Measurements from ENCODE around the gene MCF2L2.
"Not testable (repeated sequence)": the region's sequence is repeated elsewhere in the genome, so short reads cannot be mapped to it uniquely, and the experiment has no call there.

The MCF2L2 gene

DNA sequence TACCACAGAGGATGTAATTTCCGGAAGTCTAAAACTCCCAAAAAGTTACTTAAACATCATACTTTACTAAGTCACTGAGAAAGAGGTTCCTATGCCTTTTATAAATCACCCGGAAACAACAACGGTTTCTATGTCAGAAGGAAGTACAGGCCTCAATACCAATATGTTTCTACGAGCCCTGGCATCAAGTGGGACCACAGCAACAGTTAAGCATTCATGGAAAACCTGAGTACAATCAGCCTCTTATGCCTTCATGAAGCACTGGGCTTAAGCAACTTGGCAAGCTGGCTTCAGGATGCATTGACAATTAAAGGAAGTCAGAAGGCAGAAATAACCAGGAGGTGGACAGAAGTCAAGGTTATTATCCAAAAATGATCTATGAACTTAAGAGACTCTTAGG lies 194.5 kb downstream of the MCF2L2 start:
- DNase-seq (ENCODE audit: low spot score), result no peak

DNA sequence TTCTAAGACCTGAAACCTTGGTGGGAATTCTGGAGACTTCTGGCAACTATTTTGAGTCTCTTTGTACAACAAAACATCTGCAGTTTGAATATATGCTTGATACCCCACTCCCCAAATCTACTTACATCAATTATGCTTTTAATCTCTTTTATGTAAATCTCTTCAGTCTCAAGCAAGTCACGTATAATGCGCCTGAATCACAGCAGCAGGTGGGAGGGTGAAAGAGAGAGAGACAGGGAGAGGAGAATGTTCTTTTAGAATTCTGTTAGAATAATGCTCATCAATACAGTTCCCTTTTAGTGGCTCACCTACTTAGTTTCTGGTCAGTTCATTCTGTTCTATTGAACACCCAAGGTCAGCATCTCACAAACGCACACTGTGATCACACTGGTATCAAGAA lies 197.6 kb downstream of the MCF2L2 start:
- no peak for DNase-seq (ENCODE audit: low spot score)

DNA sequence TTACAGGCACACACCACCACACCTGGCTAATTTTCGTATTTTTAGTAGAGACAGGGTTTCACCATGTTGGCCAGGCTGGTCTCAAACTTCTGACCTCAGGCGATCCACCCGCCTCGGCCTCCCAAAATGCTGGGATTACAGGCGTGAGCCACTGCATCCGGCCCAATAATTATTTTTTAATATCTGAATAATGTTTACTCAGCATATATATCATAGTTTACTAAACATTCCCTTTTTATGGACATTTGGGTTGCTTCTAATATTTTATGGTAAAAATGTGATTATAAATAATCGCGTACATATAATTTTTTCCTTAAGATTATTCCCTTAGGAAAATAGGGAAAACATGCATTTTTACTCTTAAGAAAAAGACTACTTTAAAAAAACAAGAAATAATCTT lies 198.2 kb downstream of the MCF2L2 start:
- not testable (repeated sequence) for DNase-seq (ENCODE audit: low spot score)

DNA sequence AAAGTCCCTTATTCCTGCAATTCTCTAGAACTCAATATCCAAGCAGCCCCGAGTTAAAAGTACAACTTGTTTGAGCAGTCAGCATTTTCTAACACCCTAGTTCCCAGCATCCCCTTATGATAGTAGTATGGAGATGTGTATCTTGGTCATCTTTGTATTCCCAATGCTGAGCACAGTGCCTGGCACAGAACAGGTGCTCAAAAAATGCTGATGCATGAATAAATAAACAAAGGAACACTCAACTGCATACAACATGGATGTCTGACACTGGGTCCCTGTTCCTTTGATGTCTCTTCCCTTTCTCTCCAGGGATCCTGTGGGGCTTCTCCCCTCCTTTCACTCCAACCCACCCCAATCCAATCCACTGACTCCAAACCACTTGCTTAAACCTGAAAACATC lies 199.2 kb downstream of the MCF2L2 start:
- no peak for DNase-seq (ENCODE audit: low spot score)

DNA sequence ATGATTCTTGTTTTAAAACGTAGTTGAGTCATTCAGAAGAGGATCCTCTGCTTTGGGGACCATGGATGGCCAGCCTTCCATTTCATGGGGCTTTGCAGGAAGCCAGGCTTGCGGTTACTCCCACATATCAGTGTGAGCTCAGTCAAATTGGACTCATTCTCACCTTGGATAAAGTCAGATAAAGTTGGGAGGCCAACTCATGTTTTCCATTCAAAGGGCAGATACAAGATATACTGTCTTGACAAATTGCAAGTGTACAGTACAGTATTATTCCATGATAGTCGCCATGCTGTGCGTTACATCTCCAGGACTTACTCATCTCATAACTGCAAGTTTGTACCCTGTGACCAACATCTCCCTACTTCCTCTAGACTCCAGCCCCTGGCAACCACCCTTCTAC lies 200.8 kb downstream of the MCF2L2 start:
- no peak for DNase-seq (ENCODE audit: low spot score)

DNA sequence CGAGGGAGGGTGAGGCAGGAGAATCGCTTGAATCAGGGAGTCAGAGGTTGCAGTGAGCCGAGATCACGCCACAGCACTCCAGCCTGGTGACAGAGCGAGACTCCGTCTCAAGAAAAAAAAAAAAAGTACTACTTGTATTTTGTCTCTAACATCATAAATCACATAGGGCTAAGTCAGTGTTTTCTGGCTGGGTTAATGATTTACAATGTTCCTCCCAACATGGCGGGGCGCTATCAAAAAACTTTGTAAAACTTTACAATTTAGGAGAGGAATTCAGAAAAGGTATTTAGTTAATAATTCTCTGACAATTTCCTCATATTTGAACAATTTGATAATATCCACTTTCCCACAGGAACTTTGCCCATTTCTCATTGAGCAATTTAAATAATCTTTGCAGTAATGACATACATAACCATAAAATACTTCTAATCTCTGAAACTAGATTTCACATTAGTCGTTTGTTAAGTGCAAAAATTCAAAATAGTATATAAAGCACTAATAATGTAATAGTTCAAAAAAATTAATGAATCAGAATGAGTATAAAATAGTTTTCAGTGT lies 202.0 kb downstream of the MCF2L2 start:
- no peak for DNase-seq (ENCODE audit: low spot score)

DNA sequence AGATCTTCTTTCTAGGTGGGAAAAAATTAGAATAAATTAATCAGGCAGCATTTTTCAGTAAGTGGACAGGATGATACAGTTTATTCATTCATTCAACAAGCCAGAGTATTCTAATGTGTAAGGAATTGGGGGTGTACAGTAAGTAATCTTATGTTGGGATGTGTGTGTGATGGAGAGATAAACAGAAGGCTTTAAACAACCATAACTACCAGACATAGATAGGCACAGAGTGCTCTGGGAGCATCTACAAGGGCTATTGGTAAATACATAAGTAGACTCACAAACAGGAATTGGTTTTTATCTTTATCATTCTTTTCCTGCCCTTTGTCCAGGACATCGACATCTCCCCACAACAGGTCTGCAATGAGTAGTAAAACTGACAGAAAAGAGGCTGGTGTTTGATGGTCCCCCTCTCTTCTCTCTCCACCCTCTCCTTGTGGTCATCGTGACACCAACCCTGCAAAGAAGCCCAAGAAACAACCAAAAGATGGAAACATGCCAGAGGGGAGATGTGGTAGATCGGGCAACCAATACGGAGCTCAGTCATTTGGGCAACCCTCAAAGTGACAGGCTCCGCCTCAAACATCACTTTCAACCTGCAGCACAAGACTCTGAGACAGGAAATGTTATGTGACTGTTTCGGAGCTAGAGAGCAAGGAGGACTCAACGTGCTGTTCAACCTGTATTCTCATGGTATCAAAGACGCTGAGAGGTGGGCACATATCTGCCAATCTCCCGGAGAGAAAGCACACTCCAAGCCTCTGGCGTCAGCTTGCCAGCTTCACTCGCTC lies 204.0 kb downstream of the MCF2L2 start:
- DNase-seq (ENCODE audit: low spot score), result no peak

DNA sequence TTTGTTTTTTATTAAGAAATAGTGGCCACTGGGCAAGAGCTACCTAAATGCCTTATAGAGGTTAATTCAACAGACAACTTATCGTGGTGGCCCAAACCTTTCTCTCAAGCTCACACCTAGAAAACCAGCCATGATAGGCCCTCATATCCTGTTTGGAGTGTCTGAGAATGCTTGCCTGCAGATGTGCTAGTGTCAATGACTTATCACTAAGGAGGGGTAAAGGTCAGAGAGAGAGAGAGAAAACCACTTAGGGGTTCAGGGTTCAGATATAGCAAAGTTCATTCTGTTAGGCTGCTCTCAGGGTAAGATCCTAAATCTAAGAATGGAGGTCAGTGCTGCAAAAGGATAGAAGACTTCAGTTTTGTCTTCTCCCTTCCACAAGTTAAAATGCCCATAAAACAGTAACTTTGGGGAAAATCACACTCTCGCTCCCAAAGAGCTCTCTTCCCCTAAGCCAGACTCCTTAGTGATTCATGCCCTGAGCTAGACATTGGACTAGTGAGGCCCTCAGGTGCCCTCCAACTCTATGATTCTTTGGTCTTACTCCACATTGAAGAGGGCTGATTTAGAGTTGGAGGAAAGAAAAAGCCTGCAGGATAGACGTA lies 205.7 kb downstream of the MCF2L2 start:
- DNase-seq (ENCODE audit: low spot score), result no peak

DNA sequence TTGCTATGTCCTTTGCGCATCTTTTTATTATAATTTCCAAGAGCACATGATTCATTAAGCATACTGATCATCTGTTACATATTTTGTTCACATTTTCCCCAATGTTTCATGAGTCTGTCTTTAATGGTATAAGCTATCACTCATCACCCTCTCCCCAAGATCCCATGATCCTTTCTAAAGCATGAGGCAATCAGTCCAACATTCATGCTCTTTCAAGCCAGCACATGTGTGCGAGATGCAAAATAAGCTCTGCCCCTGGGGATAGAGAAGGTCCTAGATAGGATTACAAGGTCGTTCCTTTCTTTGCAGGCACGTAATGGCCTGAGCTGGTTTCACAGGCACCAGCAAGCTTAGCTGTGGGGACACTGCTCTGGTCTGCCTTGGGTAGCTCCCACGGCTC lies 207.6 kb downstream of the MCF2L2 start:
- DNase-seq (ENCODE audit: low spot score), result no peak

DNA sequence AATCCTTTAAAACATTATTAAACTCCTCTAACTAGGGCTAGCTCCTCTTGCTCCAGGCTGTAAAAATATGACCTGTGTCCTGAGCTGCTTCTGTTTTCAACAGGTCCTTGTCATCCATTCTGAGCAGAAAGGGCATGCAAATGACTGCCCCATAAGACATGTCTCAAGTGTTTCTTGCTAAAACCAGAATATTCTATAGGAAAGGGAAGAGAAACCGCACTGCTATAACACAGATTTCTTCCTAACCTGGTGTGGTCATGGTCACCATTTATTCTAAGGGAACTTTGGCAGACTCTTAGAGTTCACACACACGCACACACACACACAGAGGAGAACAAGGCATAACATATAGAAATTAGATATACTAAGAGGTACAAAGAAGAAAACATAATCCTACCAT lies 209.6 kb downstream of the MCF2L2 start:
- DNase-seq (ENCODE audit: low spot score), result no peak

DNA sequence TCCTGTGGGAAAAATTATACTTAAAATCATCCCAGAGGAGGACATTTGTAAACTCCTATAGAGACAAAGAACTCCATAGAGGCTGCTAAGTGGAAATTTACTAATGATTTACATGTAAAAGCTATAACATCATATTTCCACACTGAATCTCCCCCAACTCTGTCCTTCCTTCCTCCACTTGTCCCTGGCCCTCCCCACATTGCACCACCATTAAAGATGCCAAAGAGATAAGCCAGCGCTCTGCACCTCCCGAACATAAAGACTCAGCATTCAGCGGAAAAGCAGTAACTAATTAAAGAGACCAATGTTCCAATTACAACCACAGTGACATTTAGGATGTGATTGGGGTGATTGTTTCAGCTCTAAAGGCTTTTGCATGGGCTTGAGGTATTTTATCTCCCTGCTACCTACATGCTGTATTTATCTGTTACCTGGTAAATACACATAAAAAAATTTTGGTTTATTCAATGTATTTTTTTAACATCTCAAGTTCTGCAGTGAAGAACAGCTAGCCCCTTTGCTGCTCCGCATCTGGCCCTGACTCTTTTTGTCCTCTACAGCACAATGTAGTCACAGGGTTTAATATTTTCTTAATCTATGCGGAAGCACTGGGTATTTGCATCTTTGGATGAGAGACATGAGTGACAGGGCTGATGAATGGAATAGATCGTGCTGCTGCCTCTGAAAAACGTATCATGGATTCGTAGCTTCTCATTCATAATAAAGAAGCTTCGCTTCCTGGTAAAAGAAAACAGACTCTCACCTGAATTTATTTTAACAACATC lies 210.7 kb downstream of the MCF2L2 start:
- DNase-seq (ENCODE audit: low spot score), result no peak

DNA sequence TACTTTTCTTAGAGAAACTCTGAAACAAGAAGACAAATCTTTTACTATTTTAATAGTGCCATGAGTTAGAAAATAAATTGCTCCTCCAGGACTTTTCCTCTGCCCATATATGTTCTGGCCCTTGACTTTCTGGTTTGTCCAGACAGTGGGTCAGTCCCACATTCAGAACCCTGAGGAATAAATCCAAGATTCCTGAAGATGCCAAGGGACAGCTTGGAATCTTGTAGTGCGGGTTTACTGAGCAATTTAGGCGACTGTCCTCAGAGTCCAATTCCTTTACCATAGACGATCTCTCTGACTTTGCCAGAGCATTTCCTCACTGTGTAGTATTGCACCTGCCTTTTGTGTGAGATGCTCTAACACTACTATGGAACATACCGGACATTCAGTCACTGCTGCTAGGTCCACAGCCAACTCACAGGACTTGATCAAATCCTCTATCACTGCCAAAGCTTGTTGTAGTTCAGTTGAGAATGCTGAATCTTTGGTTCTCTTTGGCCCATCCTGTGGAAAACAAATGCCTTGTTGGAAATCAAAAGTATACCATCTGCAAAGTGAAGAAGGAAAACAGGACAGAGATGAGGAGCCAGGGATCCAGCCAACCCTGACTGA lies 212.7 kb downstream of the MCF2L2 start:
- no peak for DNase-seq (ENCODE audit: low spot score)

DNA sequence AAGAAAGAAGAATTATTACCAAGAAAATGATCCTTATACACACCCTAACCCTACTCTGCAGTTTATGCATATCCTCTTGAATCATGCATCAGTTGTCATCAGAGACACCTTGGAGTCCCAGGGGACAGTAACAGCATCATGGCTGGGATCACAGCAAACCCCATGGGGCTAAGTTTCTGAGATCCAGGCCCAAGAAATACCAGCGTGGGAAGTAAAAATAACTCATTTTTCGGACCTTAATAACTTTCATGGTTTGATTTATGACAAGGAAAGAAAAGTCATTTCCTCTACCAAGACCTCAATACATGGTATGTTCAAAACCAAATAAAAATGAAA lies 214.2 kb downstream of the MCF2L2 start:
- DNase-seq (ENCODE audit: low spot score), result no peak

DNA sequence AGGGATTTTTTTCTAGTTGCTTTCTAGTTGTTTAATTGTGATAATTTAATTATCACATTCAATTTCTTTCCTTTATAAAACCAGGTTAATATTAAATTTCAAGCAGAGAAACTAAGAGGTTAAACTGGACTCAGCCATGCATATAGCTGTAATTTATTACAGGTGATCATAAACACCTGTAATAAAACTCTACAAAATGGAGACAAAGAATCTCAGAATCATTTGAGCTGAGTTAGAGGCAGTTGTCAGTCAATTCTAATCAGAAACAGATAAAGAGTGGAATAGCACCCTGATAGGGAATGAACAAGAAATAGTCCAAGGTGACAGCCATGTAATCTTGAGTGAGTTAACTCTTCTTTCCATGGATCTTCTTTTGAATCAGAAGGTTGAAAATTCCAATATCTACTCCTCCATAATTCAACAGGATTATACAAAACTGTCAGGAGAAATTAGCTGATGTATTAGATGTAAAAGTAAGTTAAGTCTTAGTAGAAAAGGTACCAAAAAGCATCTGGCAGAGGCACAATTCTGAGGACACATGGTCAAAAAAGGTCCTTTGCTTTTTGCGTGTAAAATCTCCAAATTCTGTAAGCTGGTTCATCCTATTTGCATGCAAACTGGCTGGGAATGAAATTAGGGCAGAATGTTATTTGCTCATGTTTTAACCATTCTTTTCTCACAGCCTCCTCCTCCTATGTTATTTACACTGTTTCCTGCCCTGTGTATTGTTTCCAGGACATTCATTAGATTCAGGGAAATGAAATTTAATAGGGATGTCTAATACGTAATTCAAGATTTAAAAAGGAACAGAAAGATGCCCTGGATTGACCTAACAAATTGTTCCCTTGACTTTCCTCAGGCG lies 214.8 kb downstream of the MCF2L2 start:
- no peak for DNase-seq (ENCODE audit: low spot score)

DNA sequence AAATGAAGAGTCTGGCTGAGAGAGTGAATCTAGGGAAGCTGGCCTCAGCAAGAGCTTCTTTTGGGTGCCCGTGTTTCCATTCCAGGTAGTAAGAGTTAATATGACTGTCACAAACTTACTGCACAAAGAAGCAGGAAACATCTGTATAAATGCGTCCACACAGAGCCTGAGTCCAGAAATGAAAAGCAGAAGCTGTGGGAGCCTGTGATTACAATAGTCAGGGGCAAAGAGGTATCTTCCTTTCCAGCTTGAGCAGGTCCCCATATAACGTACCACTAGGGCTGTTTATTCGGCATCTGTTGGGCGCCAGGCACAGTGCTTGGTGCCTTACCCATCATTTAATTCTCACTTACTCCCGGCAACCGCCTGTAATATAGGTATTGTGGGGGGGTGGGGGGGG lies 215.9 kb downstream of the MCF2L2 start:
- no peak for DNase-seq (ENCODE audit: low spot score)

DNA sequence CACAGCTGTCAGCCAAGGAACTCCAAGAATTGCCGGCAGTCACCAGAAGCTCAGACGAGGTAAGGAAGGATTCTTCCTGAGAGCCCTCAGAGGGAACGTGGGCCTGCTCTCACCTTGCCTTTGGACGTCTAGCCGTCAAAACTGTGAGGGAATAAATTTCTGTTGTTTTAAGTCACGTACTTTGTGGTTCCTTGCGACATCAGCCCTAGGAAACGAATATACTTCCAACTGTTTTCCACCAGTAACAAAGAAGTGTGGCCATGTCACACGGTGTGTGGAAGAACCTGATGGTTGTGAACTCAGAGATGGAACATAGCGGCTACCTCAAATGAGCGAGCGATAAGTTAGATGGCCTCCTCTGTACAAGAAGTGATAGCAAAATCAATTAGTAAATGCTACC lies 216.3 kb downstream of the MCF2L2 start:
- no peak for DNase-seq (ENCODE audit: low spot score)

DNA sequence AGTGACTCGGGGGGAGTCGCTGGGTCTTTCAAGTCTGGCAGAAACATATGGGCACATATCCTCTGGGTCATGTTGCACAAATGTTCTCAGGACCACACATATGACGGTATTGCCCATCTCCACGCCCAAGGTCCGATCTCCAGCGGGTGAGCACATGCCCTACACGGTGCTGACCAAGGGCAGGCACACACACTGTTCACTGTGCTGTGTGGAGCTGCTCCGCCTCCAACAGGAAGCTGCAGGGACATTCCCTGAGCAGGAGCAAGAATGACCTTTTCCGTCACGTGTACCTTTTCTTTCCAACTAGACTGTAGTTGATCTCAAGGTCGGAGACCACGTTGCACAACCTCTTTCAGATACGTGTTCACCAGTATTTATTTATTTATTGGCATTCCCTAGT lies 217.1 kb downstream of the MCF2L2 start:
- no peak for DNase-seq (ENCODE audit: low spot score)

DNA sequence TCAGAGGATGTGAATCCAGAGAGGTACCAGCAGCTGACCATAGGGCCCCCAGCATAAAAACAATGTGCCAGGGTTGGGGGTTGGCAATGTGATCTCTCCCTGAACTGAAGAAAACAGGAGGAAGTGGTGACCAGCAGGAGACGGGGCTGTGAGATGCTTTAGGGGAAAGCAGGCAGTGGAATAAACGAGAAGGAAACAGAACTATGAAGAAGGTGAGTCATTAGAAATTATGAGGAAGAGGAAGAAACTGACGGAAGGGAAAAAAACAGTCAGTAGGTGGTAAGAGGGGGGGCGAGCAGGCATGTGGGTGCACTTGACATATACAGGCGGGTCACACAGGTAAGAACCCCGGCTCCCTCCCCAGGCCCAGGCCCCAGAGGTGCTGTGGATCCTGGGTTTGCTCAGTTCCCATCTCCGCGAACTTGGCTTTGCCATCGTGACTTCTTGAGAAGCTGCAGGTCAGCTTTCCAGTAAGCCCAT lies 217.5 kb downstream of the MCF2L2 start:
- DNase-seq (ENCODE audit: low spot score), result no peak

DNA sequence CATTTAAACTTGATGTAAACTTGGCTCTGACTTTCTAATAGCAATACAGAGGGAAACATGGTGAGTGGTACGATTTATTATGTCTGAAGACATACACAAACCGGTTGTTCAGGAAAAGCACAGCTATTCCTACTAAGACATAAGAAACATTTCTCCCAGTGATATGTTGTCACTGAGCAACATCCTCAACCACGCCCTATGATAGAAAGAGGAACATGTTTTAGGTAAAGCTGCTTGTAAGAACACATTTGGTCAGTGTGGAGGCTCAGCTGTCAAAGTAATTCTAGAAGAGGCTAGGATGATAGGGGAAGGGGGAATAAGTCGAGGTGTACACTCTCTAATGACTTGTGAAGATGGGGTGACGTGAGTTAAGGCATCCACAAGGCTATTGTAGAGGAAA lies 218.1 kb downstream of the MCF2L2 start:
- DNase-seq (ENCODE audit: low spot score), result no peak

DNA sequence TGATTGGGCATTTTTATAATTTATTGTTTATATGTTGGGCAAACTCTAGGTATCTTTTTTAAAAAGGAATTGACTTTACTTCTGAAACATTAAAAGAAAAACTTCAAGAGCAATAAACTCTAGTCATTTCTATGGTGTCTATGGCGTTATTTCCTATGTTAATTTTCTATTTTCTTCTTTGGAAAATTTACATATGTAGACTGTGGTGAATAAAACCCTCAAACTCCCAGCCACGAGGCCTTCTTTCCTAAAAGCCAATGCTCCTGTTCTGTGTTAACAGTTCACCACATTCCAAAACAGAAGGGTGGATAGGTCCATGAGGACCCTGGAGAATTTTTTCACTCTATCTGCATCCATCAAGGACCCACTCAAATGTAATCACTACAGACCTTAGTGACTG lies 219.6 kb downstream of the MCF2L2 start:
- DNase-seq (ENCODE audit: low spot score), result no peak

DNA sequence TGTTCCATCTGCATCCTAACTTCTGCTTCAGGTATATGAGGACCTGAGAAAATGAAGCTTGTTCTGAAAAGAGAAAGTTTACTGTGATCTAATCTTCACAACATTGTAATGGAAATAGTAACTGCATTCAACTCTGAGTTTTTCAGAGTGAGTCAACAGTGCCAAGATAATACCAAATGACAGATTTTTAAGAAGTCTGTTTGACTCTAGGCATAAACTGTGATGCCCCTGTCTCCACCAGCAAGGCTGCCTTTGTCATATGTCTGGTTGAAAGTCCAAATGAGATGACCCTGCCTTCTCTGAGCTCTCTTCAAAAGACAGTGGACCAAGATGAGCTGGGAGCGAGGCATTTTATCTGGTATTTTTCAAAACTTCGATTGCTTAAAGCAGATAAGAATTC lies 220.2 kb downstream of the MCF2L2 start:
- no peak for DNase-seq (ENCODE audit: low spot score)

Measured in left forelimb (tissue), 1 donor.